GM11168 (cell line): ENCODE measurements around the gene GP1BA.

ENCODE experiments used
- in situ Hi-C: fragments of 300-500 bp; cut with MboI; formaldehyde crosslinking; loops from one replicate; pipeline ENCODE4 v1.12.0; 2022; ENCODE audit warnings: low sequenced_read_pairs; ENCODE audit not compliant: unreplicated experiment

The GP1BA gene

GRCh38 chr17:4968486-4969046 lies 36.5 kb downstream of the GP1BA start:
- in situ Hi-C loops, result no loop called here

GRCh38 chr17:4969047-4969550 lies 37.0 kb downstream of the GP1BA start:
- in situ Hi-C loops, result no loop called here

GRCh38 chr17:4969551-4970173 lies 37.6 kb downstream of the GP1BA start:
- in situ Hi-C loops, result loop anchor here (10.0 kb wide), 1 partner anchor 95 kb away; no protein-coding TSS in a partner anchor

- in situ Hi-C loops, result loop anchor here (10.0 kb wide), 1 partner anchor 95 kb away; no protein-coding TSS in a partner anchor
Observed at GRCh38 chr17:4970273-4970672, 38.2 kb downstream of the GP1BA start.

- in situ Hi-C loops, result loop anchor here (10.0 kb wide), 1 partner anchor 93 kb away; no protein-coding TSS in a partner anchor
Observed at GRCh38 chr17:4971826-4972225, 39.7 kb downstream of the GP1BA start.

GRCh38 chr17:4972322-4972721 lies 40.2 kb downstream of the GP1BA start:
- in situ Hi-C loops, result loop anchor here (10.0 kb wide), 1 partner anchor 92 kb away; no protein-coding TSS in a partner anchor

GRCh38 chr17:4972752-4973151 lies 40.7 kb downstream of the GP1BA start:
- in situ Hi-C loops, result loop anchor here (10.0 kb wide), 1 partner anchor 92 kb away; no protein-coding TSS in a partner anchor

GRCh38 chr17:4973256-4974114 lies 41.4 kb downstream of the GP1BA start:
- in situ Hi-C loops, result loop anchor here (10.0 kb wide), 1 partner anchor 91 kb away; no protein-coding TSS in a partner anchor

- in situ Hi-C loops, result loop anchor here (10.0 kb wide), 1 partner anchor 91 kb away; no protein-coding TSS in a partner anchor
Observed at GRCh38 chr17:4974115-4974670, 42.1 kb downstream of the GP1BA start.

- in situ Hi-C loops, result loop anchor here (10.0 kb wide), 1 partner anchor 86 kb away; no protein-coding TSS in a partner anchor
Observed at GRCh38 chr17:4978726-4979125, 46.6 kb downstream of the GP1BA start.

GRCh38 chr17:4980644-4981216 lies 48.7 kb downstream of the GP1BA start:
- in situ Hi-C loops, result no loop called here

GRCh38 chr17:4982305-4982704 lies 50.2 kb downstream of the GP1BA start:
- in situ Hi-C loops, result no loop called here
